H54 (cell line): ENCODE measurements around the gene NUP35.
"Not testable (repeated sequence)": the region's sequence is repeated elsewhere in the genome, so short reads cannot be mapped to it uniquely, and the experiment has no call there.

Source experiments
- DNase-seq: peaks from one replicate; pipeline ENCODE4 v3.0.0; 2011; ENCODE audit warnings: low spot score, mixed read lengths; ENCODE audit not compliant: insufficient read length
- FAIRE-seq: peaks from 3 replicates; lab custom pipeline; 2011; peaks lifted over from hg19 to GRCh38; lab: Jason Lieb, UNC
- POLR2A ChIP-seq: IDR thresholded peaks from 2 replicates; pipeline ENCODE4 v1.6.1; 2011; ENCODE audit warnings: low read depth, mild to moderate bottlenecking, low read length

Gene NUP35

DNA sequence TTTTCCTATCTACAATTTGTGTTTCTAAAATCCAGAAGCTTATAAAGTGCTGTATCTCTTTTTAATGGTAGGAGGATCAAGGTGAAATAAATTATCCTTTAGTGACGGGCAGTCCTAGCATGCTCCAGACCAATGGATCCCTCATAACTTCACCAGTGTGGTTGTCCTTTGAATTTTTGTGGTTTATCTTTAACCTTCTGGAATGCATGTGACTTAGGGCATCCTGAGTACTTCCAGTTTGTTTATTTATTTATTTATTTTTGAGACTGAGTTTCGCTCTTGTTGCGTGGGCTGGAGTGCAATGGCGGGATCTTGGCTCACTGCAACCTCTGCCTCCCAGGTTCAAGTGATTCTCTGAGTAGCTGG lies 40.4 kb downstream of the NUP35 start:
- FAIRE-seq (no peak), DNase-seq (no peak)
- no peak for TF ChIP-seq POLR2A

GRCh38 chr2:183166210-183166609 lies 42.0 kb downstream of the NUP35 start:
- TF ChIP-seq POLR2A = no peak
- no peak for FAIRE-seq
- no peak for DNase-seq

DNA sequence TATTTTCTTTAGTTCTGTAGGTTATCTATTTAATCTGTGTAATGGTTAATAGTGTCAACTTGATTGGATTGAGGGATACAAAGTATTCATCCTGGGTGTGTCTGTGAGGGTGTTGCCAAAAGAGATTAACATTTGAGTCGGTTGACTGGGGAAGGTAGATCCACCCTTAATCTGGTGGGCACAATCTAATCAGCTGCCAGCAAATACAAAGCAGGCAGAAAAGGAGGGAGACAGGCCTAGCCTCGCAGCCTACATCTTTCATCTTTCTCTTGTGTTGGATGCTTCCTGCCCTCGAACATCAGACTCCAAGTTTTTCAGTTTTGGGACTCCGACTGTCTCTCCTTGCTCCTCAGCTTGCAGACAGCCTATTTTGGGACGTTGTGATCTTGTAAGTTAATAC lies 42.7 kb downstream of the NUP35 start:
- FAIRE-seq, DNase-seq: not testable (repeated sequence)

DNA sequence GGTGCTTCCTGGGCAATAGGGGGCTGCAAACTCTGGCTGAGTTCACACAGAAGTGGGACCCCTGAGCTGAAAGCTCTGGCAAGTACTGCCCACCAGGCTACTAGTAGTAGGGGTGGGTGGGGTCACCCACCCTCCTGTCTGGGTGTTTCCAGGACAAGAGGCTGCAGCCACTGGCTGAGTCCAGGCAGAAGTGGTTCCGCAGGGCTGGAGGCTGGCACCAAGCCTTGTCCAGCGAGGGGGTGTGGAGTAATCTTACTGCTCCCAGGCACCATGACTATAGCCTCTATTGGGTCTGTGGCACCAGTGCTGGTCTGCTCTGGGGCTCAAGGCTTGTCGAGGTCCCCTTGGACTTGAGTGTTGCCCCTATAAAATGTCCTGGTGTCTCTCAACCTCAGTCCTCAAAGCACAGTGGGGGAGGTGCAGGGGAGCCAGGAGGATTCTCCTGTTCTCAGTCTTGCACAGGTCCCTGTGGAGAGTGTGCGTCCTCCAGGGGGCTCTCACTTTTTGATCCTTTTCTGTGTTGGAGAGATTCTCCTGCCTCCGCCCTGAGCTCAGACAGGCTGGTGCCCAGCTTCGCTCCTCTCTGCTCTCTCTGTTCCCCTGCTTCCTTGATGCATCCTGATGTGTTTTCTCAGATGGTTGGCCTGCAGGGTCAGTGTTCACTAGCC lies 48.1 kb downstream of the NUP35 start:
- TF ChIP-seq POLR2A = no peak
- DNase-seq (no peak), FAIRE-seq (no peak)

DNA sequence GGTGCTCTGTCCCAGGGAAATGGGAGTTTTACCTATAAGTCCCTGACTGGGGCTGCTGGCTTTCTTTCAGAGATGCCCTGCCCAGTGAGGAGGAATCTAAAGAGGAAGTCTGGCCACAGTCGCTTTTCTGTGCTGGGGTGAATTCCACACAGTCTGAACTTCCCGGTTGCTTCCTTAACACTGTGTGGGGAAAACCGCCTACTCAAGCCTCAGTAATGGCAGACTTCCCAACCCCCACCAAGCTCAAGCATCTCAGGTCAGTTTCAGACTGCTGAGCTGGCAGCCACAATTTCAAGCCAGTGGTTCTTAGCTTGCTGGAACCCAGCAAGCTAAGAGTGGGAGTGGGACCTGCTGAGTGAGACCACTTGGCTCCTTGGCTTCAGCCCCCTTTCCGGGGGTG lies 54.9 kb downstream of the NUP35 start:
- DNase-seq (no peak), FAIRE-seq (no peak)
- no peak for TF ChIP-seq POLR2A

DNA sequence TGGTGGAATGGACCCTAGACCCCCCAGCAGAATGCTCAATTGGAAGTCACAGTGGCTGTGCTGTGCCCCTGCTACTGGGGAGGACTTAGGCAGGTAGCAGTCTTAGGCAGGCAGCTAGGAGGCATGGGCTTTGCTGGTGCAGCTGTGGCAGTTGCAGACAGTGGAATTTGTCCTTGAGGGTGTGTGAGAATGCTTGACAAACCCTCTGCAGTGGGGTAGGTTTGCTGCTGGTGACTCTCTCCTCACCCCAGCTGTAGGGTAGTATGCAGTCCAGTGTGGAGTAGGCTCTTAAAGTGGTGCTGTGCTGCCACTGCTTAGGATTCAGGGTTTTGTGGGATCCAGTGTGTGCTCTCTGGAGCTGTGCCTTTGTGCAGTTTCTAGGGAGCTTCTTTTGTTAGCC lies 61.3 kb downstream of the NUP35 start:
- no peak for TF ChIP-seq POLR2A
- FAIRE-seq = no peak
- no peak for DNase-seq

GRCh38 chr2:183186296-183186695 lies 62.1 kb downstream of the NUP35 start:
- FAIRE-seq = no peak
- TF ChIP-seq POLR2A = no peak
- DNase-seq = no peak

DNA sequence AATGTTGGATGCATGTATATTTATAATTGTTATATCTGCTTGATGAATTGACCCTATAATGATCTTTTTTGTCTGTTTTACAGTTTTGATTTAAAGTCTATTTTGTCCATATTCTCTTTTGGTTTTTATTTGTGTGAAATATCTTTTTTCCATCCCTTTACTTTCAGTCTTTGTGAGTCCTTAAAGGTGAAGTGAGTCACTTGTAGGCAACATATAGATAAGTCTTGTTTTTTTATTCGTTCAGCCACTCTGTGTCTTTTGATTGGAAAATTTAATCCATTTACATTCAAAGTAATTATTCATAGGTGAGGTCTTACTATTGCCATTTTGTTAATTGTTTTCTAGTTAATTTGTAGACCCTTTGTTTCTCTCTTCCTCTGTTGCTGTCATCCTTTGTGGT lies 62.5 kb downstream of the NUP35 start:
- no peak for TF ChIP-seq POLR2A
- DNase-seq (no peak), FAIRE-seq (no peak)

DNA sequence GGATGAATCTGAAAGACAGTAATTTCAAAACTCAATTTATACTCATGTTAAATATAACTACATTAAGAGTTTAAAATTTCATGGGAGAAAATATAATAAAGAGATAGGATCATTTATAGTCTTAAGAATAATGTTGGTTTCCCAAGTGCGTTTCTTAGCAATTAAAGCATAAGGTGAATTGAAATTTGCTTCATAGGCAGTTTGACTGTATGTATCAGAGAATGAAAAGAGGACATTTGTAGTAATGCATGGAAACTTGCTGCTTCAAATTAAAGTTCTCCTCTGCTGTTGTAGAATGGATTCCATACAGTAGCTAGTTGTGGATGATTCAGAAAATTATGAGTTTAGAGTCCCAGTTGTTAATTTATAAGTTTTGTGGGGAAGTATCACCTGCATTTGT lies 68.1 kb downstream of the NUP35 start:
- no peak for DNase-seq
- no peak for TF ChIP-seq POLR2A
- FAIRE-seq = no peak

DNA sequence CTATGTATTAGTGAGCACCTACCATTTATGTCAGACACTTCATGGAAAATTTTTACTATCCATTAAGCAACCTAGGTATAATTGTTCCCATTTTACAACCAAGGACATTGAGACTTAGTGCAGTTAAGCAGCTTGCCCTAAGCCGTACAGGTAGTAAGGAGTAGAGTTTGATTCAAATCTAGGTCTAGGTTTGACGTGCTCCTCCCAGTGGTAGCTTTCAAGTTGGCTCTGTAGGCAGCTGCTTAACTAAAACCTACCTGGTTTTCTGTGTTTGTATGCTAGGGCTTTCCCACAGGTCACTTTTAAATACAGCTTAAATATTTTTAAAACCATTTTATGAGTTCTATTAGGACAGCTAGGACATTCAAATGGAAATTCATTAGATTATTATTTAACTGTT lies 69.7 kb downstream of the NUP35 start:
- DNase-seq (no peak), FAIRE-seq (no peak)
- no peak for TF ChIP-seq POLR2A

DNA sequence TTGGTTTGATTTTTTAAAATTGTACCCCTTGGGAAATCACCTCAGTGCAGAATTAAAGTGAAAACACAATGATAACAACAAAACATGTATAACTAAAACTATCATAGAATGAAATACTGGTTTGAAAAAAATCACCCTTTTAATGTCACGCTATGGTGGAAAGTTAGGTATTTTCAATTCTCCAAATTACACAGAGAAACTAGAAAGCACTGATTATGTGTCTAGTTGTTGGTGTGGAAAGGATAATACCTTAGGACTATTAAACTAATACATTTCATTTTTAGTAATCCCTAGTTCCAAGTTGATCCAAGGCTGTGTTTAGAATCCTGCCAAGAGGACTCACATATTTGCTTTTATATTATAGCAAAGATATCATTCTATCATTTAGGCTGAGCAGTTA lies 71.2 kb downstream of the NUP35 start:
- FAIRE-seq = no peak
- no peak for DNase-seq
- no peak for TF ChIP-seq POLR2A

DNA sequence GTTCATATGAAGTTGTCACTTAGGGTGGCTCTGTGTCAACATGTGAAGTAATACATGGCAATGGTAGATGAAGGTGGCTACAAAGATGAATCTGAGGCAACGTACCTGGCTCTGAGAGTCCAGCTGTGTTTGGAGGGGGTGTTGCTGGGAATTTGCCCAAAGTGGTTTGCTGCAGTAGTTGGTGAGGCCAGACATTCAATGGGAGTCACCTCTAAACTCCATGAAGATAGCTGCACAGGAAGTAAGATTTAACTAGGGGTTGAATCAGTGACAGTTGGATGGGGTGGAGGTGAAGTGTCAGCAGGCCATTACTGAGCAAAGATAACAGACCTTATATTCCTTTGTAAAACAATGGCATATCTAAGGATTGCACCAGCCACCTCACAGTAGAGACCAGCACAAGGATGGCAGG lies 71.8 kb downstream of the NUP35 start:
- FAIRE-seq (no peak), DNase-seq (no peak)
- TF ChIP-seq POLR2A = no peak

DNA sequence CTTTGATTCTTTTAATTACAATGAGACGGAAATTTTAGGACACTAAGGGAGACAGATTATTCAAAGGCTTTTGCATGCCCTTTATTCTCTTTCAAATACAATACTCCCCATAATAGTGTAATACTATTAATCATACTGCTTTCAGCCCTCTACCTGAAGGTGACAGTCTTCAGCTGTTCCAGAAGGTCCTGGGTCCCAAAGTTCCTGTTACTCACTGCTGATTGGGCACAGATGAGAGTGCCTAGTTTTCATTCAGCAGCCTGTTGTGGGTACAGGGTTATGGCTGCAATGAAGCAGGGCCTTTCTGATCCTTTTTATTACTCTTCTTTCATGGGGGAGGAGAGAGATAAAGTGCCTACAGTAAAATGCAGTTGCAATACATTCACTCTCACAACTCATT lies 80.2 kb downstream of the NUP35 start:
- FAIRE-seq (no peak), DNase-seq (no peak)
- no peak for TF ChIP-seq POLR2A

- DNase-seq (no peak), FAIRE-seq (no peak)
- no peak for TF ChIP-seq POLR2A
Observed at GRCh38 chr2:183207110-183207509, 82.9 kb downstream of the NUP35 start.

GRCh38 chr2:183209395-183210028 lies 85.3 kb downstream of the NUP35 start:
- no peak for TF ChIP-seq POLR2A
- DNase-seq (no peak), FAIRE-seq (no peak)
